Renal cortex interstitium (tissue), 11 donors: ENCODE results near the gene TSSK3. TPM values are rescaled to one million over a fixed set of nuclear protein-coding genes. Genes with fewer than 3 reads are reported as not detected.

ENCODE experiments used
- DNase-seq, 11 donors: peaks; one replicate each; pipeline ENCODE4 v3.0.0-alpha.2; 2013; ENCODE audit warnings: low read depth in 9 of 11, low spot score in 4 of 11; ENCODE audit errors: extremely low read depth in 1 of 11
- polyA plus RNA-seq, 3 donors: library from polyadenylated mRNA; unstranded; fragments of 120-200 nt; gene quantifications; one replicate each; pipeline ENCODE4 v1.2.1, GENCODE V29; 2013; ENCODE audit not compliant: insufficient read length in 3 of 3

Gene TSSK3
- polyA plus RNA-seq, 3 donors, result 3.6 to 8.8 (median 4.2) TPM

DNA sequence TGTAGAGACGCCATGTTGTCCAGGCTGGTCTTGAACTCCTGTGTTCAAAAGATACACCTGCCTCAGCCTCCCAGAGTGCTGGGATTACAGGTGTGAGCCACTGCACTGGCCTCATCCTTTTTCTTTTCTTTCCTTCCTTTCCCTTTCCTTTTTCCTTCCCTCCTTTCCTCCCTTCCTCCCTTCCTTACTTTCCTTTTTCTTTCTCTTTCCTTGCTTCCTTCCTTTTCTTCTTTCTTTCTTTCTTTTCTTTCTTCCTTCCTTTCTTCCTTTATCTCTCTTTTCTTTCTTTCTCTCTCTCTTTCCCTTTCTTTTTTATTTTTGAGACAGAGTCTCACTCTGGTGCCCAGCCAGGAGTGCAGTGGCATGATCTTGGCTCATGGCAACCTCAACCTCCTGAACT is 5.9 kb upstream of the TSSK3 start:
- DNase-seq, result no peak

DNA sequence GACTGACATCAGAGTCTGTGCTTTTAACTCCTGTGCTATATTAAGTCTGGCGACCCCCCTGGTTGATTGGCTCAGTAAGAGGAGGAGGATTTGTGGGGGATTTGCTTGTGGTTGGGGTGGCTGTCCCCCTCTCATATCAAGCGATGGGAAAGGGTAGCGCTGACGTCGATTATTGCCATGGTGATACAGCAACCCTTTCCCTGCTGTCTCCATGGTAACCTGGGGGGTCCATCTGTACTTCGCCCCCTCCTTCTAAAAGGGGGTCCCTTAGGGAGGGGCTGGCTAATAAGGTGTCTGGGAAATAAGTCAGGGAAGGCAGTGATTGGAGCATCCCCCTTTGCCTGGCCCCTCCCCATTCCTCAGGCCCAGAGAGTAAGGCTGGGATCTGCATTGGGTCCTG is 4.7 kb upstream of the TSSK3 start:
- DNase-seq, result no peak

DNA sequence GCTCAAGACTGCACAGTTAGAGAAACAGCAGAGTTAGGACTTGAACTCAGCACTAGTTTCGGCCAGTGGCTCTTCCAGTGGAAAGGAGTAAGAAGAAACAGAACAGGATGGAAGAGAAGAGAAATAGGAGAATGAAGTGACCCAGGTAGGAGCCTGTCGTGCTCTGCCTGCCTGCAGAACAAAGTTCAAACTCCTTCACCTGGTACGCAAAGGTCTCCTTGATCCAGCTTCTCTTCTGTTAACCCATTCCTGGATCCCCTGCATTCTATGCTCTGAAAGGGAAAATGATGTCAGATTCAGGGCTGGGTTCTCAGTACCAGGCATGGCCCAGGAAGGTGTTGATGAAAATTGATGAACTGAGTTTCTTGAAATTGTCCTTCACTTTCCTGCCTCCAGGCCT is 3.9 kb upstream of the TSSK3 start:
- no peak for DNase-seq

DNA sequence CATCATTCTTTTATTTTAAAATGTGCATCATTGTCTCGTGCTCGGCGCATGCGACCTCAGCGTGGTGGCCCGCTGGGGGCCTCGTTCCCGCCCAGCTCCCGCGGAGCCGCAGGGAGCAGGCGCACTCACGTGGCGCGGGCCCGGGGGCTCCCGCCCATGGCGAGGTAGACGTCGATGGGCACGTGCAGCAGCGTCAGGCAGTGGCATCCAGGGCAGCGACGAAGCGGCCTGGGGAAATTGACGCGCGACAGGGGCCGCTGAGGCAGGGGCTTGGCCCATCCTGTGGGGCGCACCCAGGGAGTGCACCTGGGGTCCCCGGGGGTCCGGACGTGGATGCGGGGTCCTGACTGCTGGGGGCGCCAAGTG is 1.0 kb upstream of the TSSK3 start:
- DNase-seq, result no peak

DNA sequence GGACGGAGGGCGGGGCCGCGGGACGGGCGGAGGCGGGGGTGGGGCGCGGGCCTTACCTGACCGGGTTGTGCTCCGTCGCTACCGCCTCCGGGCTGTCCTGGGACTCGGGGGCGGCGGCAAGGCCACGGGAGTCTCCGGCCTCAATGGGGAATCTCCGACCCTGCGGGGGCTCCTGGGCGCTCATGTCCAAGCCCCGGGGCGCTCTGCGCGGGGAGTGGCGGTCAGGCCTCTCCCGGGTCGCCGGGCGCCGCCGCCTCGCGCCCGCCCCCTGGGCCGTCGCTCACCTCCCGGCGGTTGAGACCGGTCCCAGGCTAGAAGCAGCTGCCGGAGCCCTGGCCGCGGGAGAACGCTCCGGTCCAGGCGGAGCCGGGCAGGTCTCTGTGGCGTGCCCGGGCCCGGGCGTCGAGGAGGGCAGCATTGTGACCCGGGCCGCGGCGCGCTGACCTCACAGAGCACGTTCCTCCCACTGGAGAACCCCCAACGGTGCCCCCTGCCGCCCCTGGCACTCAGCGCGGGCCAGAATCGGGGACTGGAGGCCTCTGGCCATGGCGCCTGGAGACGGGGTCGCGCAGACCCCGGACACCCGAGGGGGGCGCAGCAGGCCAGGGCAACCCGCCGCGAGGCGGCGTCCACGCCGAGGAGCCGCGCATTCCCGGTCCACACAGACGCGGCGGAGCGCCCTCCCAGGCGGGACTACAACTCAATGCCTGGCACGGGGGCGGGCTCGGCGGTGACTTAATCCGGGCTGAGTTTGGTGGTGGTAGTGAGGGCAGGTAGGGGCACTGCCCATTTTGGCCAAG is 465 bp upstream of the TSSK3 start:
- DNase-seq, result peak in 9 of 11 donors; percentile 29 to 58 (median 53)

DNA sequence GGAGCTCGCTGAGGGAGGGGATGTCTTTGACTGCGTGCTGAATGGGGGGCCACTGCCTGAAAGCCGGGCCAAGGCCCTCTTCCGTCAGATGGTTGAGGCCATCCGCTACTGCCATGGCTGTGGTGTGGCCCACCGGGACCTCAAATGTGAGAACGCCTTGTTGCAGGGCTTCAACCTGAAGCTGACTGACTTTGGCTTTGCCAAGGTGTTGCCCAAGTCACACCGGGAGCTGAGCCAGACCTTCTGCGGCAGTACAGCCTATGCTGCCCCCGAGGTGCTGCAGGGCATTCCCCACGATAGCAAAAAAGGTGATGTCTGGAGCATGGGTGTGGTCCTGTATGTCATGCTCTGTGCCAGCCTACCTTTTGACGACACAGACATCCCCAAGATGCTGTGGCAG is 1.4 kb downstream of the TSSK3 start:
- DNase-seq, result no peak

DNA sequence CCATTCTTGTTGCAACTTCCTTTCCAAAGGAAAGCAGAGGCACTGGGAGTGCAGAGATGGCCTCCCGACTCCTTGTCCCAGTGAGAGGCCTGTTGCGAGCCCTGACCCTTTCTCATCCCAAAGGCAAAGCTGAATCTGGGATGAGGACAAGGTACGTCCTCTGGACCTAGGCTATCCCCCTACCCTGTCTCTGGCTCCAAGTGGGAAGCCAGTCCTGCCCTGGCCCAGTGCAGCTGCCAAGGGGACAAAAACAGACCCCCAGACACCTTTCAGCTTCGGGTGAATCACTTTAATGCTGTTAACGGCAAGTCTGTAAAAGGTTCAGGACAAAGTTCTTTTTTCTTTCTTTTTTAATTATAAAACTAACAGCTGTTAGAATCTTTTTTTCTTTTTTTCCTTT is 2.5 kb downstream of the TSSK3 start:
- DNase-seq, result no peak

DNA sequence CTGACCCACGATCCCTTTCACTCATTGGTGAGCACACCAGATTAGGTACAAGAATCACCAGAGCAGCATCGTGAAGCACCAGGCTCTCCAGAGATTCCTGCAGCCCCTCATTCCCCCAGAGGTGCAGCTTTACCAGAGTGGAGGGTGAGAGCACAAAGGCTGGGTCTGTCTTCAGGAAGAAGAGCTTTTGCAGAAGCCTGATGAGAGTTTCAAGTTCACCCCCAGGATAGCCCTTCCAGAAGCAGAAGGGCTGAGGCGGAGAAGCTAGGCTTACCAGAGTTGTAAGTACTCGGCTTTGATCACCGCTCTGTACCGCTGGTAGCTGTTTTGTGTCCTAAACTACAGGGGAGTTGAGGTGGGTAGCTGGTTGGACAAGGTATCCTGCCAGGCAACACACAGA is 3.1 kb downstream of the TSSK3 start:
- no peak for DNase-seq

DNA sequence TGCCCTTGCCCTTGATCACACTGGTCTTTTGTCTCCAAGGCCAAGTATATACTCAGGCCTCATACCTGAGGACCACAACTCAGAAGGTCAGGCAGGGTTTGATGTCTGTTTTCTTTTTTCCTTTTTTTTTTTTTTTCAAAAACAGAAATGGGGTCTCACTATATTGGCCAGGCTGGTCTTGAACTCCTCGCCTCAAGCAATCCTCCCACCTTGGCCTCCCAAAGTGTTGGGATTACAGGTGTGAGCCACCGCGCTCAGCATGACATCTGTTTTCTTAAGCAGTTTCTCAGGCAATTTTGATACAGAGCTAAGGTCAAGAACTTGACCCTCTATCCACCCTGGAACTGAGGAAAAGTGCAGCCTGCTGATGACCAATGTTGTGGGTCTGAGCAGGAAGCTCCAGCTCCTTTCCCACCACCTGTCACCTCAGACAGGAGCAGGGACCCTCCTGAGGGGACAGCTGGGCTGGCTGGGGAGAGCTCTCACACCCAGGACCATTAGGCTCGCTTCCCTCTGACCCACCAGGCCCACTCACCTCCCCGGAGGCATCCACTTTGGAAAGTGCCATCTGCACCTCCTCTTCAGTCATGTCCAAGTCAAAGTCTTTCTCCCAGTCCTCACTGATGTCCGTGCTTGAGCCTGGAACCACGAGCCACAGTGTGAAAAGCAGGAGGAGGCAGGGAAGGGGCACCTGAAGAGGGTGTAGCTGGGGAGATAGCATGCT is 5.7 kb downstream of the TSSK3 start:
- no peak for DNase-seq

DNA sequence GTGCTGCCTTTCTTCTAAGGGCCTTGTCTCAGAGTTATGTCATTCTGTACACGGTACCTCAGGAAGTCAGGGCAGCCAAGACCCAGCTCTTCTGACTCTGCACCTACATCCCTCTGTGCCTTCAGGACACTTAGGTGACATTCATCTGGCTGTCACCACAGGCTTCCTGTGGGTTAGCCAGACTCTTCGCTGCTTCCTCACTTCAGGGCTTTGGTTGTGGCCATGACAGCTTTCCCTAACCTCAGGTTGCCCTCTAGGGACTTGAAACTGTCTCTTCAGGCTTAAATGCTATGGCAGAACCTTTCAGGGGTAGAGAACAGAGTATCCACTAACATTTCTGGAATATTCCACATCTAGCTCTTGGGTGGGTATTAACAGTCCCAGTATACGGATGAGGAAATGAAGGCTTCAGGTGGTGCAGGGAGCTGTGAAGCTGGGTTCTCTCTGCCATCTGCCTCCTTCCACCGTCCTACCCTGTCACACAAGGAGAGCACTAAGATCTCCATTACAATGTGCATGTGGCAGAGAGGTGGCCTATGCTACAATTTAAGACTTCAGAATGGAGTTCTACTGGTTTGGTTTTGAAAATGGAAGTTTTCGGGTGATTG is 9.9 kb downstream of the TSSK3 start:
- DNase-seq, result no peak

DNA sequence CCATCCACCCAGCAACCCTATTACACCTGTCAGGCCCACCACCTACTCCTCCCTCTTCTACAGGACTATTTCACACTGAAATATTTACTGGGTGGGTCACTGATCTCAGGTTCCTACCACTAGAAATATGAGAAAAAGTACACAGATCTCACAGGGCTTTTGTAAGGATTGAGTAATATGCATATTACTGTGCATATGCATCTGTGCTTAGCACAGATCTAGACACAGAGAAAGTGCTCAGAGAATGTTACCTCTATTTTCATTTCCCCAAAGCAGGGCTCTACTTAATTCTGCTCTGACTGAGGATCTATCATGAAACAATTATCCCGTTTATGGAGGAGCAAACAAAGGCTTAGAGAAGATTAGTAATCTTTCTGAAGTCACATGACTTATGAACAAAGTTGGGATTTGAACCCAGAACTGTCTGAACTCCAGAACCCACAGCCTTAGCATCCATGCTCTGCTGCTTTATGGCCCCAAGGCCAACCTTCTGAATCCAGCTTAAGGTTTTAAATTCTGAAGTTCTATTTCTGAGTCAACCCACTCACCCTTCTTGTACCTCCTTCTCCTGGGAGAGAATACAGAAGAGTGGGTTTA is 11.8 kb downstream of the TSSK3 start:
- DNase-seq, result no peak

DNA sequence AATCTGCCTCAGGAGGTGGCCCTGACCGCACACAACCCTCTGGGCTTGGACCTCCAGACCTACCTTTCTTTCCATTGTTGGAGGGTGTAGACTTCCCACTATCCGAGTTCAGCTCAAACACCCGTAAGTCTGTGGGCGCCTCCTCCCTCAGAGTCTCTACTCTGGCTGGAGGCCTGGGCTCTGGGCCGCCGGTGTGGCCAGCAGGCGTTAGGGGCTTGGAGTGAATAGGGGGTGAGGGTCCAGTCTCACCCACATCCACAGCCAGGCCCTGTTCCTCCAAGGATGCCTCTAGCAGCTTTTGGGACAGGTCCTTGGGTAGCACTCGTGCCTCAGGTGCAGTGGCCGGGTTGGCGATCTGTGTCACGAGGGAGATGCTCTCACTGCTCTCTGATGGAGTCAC is 13.9 kb downstream of the TSSK3 start:
- DNase-seq, result no peak

DNA sequence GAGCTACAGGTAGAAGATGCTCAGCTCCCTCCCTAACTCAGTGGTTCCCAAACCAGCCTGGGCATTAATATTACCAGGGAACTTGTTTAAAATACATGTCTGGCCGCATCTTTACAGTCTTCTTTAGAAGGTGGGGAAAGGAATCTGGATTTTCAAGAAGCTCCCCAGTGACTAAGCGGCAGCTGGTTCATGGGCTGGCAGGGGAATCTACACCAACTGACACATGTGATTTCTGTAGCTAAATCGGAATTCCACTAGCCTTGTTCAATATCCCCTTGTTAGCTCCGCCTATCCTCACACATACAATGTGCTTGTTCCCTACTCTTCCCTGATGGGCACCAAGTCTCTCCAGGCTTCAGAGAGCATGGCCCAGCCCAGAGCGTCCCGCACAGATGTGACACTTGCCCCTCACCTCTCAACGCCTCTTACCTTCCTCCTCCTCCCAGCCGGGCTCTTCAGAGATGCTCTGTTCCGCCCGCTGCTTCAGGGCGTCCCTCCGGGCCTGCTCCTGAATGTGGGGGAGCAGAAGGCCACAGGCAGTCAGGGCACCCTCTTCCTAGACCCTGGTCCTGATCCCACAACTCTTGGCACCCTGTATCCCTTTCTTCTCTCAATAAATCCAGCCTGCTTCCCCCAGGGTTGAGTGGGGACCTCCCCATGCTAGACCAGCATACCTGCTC is 15.3 kb downstream of the TSSK3 start:
- DNase-seq, result no peak

DNA sequence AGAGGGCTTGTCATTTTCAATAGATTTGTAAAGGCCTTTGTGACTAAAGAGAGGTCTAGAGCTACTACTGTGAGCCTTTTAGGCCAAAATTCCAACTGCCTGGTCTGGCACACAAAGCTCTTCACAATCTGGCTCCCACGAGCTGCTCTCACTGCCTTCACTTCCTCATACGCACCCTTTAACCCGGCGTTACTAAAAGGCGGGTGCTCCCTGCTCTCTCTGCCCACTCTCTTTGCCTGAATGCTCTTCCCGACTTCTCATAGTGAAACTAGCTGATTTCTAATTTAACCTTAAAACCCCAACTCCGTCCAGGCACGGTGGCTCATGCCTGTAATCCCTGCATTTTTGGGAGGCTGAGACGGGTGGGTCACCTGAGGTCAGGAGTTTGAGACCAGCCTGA is 17.7 kb downstream of the TSSK3 start:
- DNase-seq, result no peak

DNA sequence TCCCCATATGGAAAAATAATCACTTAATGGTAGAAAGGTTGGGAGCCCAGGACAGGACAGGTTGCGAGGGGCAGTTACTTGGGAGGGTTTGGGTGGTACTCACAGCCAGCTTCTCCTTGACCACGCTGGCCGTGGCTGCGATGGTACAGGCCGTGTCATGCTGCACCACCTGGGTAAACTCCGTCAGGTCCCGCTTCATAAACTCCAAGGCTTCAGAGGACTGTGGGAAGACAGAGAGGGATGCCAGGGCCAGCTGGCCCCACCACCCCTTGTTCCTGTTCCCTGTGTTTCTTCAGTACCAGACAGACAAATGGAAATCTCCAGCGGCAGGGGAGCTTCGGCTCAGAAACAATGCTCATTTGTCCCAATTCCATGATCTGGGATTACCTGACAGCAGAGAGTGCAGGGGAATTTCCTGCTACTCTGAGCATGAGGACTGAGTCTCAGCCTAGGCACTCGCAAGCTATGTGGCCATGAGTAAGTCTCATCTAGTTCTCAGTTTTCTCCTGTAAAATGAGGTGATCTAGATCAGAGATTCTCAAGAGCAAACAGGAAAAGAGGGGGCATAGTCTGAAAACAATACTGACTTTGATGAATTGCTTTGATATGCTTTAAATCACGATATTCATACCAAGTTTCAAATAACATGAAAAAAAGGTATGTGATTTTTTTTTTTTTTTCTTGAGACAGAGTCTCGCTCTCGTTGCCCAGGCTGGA is 24.5 kb downstream of the TSSK3 start:
- DNase-seq, result peak in 2 of 11 donors; percentile 26 to 36

DNA sequence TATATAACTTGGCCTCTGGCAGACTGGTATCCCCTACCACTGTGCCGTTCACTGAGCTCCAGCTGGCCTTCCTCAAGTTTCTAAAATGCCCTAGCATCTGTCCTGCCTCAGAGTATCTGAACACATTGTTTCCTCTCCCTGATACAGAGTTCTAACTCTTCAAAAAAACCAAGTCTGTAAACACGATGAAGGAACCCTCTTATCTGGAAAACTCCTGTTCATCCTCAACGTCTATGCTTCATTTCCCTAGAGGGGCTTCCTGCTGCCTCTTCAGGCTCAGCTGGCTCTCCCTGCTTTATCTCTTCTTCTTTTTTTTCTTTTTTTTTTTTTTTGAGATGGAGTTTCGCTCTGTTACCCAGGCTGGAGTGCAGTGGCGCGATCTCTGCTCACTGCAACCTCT is 26.3 kb downstream of the TSSK3 start:
- DNase-seq, result no peak

DNA sequence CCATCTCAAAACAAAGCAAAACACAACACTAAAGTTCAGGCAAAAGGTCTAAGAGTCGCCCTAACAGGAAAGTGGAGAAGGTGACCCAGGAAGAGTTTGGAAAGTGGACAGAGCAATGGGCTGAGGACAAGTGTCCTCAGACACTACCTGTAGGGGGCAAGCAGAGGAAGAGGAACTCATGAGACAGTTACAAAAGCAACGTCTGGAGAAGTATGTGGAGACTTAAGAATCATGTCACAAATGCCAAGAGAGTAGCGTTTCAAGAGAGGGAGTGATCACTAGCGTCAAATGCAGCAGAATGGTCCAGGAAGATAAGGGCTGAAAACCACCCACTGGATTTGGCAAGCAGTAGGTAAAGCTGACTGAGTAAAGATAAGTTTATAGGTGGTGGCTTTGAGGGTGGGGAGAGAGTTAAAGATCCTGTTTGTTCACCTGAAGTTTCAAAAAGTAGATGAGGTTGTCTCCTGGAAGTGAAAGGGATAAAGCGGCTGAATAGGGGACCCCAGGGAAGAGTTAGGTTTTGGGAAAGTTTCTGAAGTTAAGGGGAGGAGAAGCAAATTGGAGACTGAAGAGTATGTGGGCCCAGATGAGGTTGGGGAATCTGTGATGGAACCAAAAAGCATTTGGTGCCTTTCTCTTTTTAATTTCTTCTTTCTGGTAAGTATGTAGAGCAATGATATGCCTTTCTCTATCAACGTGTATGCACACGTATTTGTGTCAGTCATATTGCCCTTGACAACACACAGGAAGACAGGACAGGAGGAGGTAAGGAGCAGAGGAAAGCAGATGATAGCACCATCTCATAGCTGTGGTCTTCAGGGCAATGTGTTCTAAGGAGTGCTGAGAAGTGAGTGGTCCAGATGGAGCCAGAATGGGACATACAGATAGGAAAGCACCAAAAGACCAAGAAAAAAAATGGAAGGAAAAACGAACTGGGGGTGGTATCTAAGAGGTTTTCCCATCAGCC is 28.8 kb downstream of the TSSK3 start:
- DNase-seq, result no peak

DNA sequence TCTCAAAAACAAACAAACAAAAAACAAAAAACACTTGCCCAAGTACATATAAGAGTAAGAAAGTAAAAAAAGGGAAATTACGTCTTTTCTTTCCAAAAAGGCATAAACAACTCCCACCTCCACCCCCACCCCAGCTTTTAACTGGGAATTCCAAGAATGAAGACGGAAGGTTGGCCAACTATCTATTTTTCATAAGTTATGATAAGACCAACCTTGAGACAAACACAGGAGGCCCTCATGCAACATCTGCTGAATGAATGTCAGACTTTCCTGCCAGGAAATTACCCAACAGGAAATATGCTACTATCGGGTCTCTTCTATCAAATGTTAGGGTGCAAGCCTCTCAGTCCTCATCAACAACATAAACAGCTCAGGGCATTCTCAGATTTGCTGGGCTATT is 30.0 kb downstream of the TSSK3 start:
- no peak for DNase-seq
